OCI-LY7 (cell line): ENCODE results near the gene KCTD10.

Experiments
- EZH2phosphoT487 ChIP-seq: fragments of 200-600 bp; sonication (generic); IDR thresholded peaks from 2 replicates; pipeline ENCODE4 v1.6.1; 2018; ENCODE audit warnings: low read depth, borderline replicate concordance, mild to moderate bottlenecking, mixed run types, antibody characterized with exemption, low read length, moderate library complexity, mixed read lengths
- TF ChIP-seq, protein P1 (sequence below): fragments of 200-600 bp; sonication (generic); conservative IDR thresholded peaks from 2 replicates; pipeline ENCODE4 v1.5.1; 2014; ENCODE audit warnings: mild to moderate bottlenecking, antibody characterized with exemption, low read length, moderate library complexity, mixed read lengths

GRCh38 chr12:109451400-109451799 is 25.7 kb downstream of the KCTD10 start:
- TF ChIP-seq, protein P1, sequence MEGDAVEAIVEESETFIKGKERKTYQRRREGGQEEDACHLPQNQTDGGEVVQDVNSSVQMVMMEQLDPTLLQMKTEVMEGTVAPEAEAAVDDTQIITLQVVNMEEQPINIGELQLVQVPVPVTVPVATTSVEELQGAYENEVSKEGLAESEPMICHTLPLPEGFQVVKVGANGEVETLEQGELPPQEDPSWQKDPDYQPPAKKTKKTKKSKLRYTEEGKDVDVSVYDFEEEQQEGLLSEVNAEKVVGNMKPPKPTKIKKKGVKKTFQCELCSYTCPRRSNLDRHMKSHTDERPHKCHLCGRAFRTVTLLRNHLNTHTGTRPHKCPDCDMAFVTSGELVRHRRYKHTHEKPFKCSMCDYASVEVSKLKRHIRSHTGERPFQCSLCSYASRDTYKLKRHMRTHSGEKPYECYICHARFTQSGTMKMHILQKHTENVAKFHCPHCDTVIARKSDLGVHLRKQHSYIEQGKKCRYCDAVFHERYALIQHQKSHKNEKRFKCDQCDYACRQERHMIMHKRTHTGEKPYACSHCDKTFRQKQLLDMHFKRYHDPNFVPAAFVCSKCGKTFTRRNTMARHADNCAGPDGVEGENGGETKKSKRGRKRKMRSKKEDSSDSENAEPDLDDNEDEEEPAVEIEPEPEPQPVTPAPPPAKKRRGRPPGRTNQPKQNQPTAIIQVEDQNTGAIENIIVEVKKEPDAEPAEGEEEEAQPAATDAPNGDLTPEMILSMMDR, result no peak
- no peak for TF ChIP-seq EZH2phosphoT487
